ENCODE results near the gene SLC4A4.

Gene SLC4A4

DNA sequence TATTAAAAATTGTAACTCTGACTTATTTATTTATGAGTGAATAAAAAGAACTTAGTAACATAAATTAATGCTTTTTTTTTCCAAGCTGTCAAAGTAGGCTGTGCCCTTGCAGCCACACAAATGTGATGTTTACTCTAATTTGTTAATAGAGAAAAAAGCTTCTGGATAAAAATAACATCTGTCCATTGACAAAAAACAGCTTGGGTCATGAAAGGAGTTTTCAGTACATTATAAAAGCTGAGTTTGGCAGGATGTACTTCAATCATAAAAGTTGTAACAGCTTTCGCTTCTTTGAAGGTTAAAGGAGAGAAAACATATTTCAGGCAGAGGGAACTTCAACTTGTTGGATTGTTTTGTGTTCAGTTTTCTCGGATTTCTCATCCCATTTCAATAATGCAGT is 105.6 kb downstream of the SLC4A4 start:
- POLR2A ChIA-PET = no interaction called here
- DNase-seq (ENCODE audit: extremely low spot score) = no peak
- no peak for TF ChIP-seq PKNOX1 (IDR thresholded peaks at IDR 0.05)
- TF ChIP-seq ZNF384 (IDR thresholded peaks at IDR 0.05) = no peak
- TF ChIP-seq SUZ12 (IDR thresholded peaks at IDR 0.05) = no peak
- TF ChIP-seq TARDBP (IDR thresholded peaks at IDR 0.05) = no peak
- no peak for TF ChIP-seq ARNT (IDR thresholded peaks at IDR 0.05)
- TF ChIP-seq LEF1 (IDR thresholded peaks at IDR 0.05; ENCODE audit: borderline replicate concordance) = no peak
- no peak for TF ChIP-seq BHLHE40 (IDR thresholded peaks at IDR 0.05; ENCODE audit: borderline replicate concordance)
- no peak for TF ChIP-seq FOXA1 (IDR thresholded peaks at IDR 0.05)
- no peak for TF ChIP-seq ELF4 (IDR thresholded peaks at IDR 0.05)
- no peak for TF ChIP-seq NFRKB (IDR thresholded peaks at IDR 0.05)
- TF ChIP-seq CTBP1 (IDR thresholded peaks at IDR 0.05; ENCODE audit: borderline replicate concordance) = no peak
- no peak for TF ChIP-seq FOXK2 (IDR thresholded peaks at IDR 0.05)
- TF ChIP-seq HDGF (IDR thresholded peaks at IDR 0.05; ENCODE audit: borderline replicate concordance) = no peak
- no peak for TF ChIP-seq SP1 (IDR thresholded peaks at IDR 0.05)
- TF ChIP-seq L3MBTL2 (conservative IDR thresholded peaks at IDR 0.05) = no peak
- TF ChIP-seq FOXM1 (IDR thresholded peaks at IDR 0.05; ENCODE audit: borderline replicate concordance) = no peak
- CTCF ChIA-PET = interaction anchor here (0.8 kb wide), 1 partner anchor 170 kb away, joined by 3 read pairs; no protein-coding TSS in a partner anchor

- DNase-seq (ENCODE audit: extremely low spot score) = no peak
- TF ChIP-seq L3MBTL2 (conservative IDR thresholded peaks at IDR 0.05) (no peak), BHLHE40 (IDR thresholded peaks at IDR 0.05; ENCODE audit: borderline replicate concordance) (no peak), FOXK2 (IDR thresholded peaks at IDR 0.05) (no peak), NFRKB (IDR thresholded peaks at IDR 0.05) (no peak), PKNOX1 (IDR thresholded peaks at IDR 0.05) (no peak), HDGF (IDR thresholded peaks at IDR 0.05; ENCODE audit: borderline replicate concordance) (no peak), ZNF384 (IDR thresholded peaks at IDR 0.05) (no peak), FOXM1 (IDR thresholded peaks at IDR 0.05; ENCODE audit: borderline replicate concordance) (no peak), SP1 (IDR thresholded peaks at IDR 0.05) (no peak), LEF1 (IDR thresholded peaks at IDR 0.05; ENCODE audit: borderline replicate concordance) (no peak), CTBP1 (IDR thresholded peaks at IDR 0.05; ENCODE audit: borderline replicate concordance) (no peak)
- ChIA-PET CTCF (no interaction called here), POLR2A (no interaction called here)
Measured at GRCh38 chr4:71445811-71446210, 107.0 kb downstream of the SLC4A4 start.

- TF ChIP-seq SP1 (IDR thresholded peaks at IDR 0.05) = no peak
- no peak for TF ChIP-seq ZNF384 (IDR thresholded peaks at IDR 0.05)
- no peak for TF ChIP-seq FOXM1 (IDR thresholded peaks at IDR 0.05; ENCODE audit: borderline replicate concordance)
- TF ChIP-seq ARNT (IDR thresholded peaks at IDR 0.05) = no peak
- TF ChIP-seq NFRKB (IDR thresholded peaks at IDR 0.05) = no peak
- no peak for TF ChIP-seq FOXK2 (IDR thresholded peaks at IDR 0.05)
- TF ChIP-seq LEF1 (IDR thresholded peaks at IDR 0.05; ENCODE audit: borderline replicate concordance) = no peak
- no peak for TF ChIP-seq CTBP1 (IDR thresholded peaks at IDR 0.05; ENCODE audit: borderline replicate concordance)
- no peak for TF ChIP-seq SUZ12 (IDR thresholded peaks at IDR 0.05)
- no peak for TF ChIP-seq PKNOX1 (IDR thresholded peaks at IDR 0.05)
- no peak for TF ChIP-seq TARDBP (IDR thresholded peaks at IDR 0.05)
- no peak for TF ChIP-seq ELF4 (IDR thresholded peaks at IDR 0.05)
- no peak for TF ChIP-seq FOXA1 (IDR thresholded peaks at IDR 0.05)
- no peak for TF ChIP-seq HDGF (IDR thresholded peaks at IDR 0.05; ENCODE audit: borderline replicate concordance)
- no peak for TF ChIP-seq BHLHE40 (IDR thresholded peaks at IDR 0.05; ENCODE audit: borderline replicate concordance)
- TF ChIP-seq L3MBTL2 (conservative IDR thresholded peaks at IDR 0.05) = no peak
- ChIA-PET POLR2A (no interaction called here), CTCF (no interaction called here)
- DNase-seq (ENCODE audit: extremely low spot score) = no peak
Measured at GRCh38 chr4:71446479-71447081, 107.8 kb downstream of the SLC4A4 start.

GRCh38 chr4:71449040-71449439 is 110.2 kb downstream of the SLC4A4 start:
- TF ChIP-seq ELF4 (IDR thresholded peaks at IDR 0.05) (no peak), CTBP1 (IDR thresholded peaks at IDR 0.05; ENCODE audit: borderline replicate concordance) (no peak), L3MBTL2 (conservative IDR thresholded peaks at IDR 0.05) (no peak), LEF1 (IDR thresholded peaks at IDR 0.05; ENCODE audit: borderline replicate concordance) (no peak)
- CTCF ChIA-PET = no interaction called here

DNA sequence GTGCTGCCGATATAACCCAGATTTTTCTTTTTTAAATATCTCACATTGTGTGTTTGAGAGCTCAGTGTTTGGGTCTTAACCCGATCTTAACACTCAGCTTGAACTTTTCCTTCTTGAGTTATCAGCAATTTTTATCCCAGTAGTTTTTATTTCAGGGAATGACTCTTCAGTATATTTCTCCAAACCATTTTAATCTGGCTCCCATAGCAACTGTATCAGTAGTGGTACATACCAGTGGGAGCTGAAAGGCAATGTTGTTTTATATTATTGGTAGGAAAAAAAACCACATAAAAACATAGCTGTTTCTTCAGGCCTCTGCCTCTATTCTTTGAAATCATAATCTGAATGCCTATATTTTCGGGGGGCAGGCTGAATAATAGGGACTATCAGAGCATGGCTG is 111.1 kb downstream of the SLC4A4 start:
- DNase-seq (ENCODE audit: extremely low spot score) = no peak
- TF ChIP-seq ZNF384 (IDR thresholded peaks at IDR 0.05) (no peak), ELF4 (IDR thresholded peaks at IDR 0.05) (no peak), FOXK2 (IDR thresholded peaks at IDR 0.05) (no peak), ARNT (IDR thresholded peaks at IDR 0.05) (no peak), CTBP1 (IDR thresholded peaks at IDR 0.05; ENCODE audit: borderline replicate concordance) (no peak), FOXA1 (IDR thresholded peaks at IDR 0.05) (no peak), BHLHE40 (IDR thresholded peaks at IDR 0.05; ENCODE audit: borderline replicate concordance) (no peak), HDGF (IDR thresholded peaks at IDR 0.05; ENCODE audit: borderline replicate concordance) (no peak), L3MBTL2 (conservative IDR thresholded peaks at IDR 0.05) (no peak), FOXM1 (IDR thresholded peaks at IDR 0.05; ENCODE audit: borderline replicate concordance) (no peak), SP1 (IDR thresholded peaks at IDR 0.05) (no peak), TARDBP (IDR thresholded peaks at IDR 0.05) (no peak), LEF1 (IDR thresholded peaks at IDR 0.05; ENCODE audit: borderline replicate concordance) (no peak), PKNOX1 (IDR thresholded peaks at IDR 0.05) (no peak)
- POLR2A ChIA-PET = no interaction called here
- CTCF ChIA-PET = no interaction called here

More at GRCh38 chr4:71449040-71449439, 110.2 kb downstream of the SLC4A4 start:
- no peak for DNase-seq (ENCODE audit: extremely low spot score)
- POLR2A ChIA-PET = no interaction called here

Measured in HEK293T (cell line).